NCI-H2171 (cell line): Measurements from ENCODE around the gene SAPCD1.
"Not testable (repeated sequence)": the region's sequence is repeated elsewhere in the genome, so short reads cannot be mapped to it uniquely, and the experiment has no call there.

Experiments
- DNase-seq: peaks from one replicate; lab custom pipeline; 2025; lab: John Stamatoyannopoulos, UW

SAPCD1 gene

DNA sequence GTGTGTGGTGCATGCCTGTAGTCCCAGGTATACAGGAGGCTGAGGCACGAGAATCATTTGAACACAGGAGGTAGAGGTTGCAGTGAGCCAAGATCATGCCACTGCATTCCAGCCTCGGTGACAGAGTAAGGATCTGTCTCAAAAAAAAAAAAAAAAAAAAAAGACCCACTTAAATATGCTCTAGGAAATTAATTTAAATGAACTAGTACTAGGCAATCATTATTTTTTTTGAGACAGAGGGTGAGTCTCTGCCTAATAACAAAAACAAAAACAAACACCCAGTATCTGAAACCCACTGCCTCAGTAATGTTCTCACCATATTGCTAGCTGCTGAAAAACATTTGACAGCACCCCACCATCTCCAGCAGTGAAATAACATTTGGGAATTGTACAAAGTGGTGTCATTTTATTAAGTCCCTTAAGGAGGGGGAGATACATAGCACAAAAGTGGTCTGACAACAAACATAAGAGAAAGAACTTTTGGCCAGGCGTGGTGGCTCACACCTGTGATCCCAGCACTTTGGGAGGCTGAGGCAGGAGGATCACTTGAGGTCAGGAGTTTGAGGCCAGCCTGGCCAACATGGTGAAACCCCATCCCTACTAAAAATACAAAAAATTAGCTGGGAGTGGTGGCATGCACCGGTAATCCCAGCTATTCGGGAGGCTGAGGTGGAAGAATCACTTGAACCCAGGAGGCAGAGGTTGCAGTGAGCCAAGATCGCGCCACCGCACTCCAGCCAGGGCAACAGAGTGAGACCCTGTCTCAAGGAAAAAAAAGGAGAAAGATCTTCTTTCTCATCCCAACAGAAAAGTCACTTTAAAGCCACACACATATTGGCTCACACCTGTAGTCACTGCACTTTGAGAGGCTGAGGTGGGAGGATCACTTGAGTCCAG lies 38.8 kb downstream of the SAPCD1 start:
- DNase-seq, result not testable (repeated sequence)

DNA sequence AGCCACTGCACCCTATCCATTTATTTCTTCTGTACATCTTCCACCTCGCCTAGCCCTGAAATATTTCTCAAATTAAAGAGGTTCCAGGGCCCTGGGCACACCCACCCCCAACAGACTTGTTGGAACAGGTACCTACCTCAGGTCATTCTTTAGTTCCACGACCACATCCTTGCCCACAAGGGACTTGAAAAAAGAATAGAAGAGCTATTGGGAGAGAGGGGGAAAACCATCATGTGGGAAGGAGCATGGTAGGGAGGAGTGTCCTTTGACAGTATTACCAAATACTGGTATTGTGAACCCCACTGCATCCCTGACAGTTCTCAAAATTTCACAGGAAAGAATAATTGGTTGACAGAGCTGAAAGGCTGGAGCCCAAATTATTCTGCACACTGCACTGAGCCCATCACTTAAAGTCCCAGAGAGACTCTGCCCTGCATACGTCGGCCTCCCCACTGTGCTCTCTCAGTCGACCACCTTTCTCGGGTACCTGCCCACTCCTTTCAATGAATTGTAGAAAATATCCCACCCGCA lies 43.5 kb downstream of the SAPCD1 start:
- no peak for DNase-seq

DNA sequence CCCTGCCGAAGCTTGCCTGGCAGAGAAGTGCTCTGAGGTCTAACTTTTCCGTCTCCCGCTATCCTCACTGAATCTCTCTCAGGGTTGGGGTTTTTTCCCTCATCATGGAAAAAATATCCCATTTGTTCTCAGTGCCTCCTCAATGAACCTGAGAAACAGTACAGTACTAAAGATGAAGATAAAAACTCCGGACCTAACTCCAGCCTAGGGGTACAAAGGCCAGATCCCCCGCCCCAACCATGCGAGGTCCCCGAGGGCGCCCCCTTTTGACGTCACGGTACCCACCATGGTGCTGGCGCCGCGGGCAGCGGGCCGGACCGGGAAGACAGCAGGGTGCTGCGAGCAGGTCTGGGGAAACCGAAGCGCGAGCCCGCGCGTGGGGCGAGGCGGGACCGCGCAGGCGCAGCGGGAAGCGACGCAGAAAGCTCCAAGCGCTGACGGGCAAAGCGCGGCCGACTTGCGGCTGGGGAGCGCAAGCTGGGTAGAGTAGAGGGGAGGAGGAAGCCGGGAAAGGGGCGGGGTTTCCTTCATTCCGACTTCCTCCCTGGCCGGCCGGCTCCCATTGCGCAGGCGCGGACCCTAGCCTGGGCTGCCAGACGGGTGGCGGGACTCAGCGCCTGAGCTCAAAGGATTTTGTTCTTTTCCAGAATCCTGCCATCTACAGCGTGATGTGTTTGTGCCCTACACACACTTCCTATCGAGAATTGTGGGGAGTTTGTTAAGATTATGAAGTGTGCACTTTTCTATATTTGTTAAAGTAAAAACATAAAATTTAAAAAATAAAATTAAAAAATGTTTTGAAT lies 44.2 kb downstream of the SAPCD1 start, which contains the start of gene LSM2:
Gene LSM2, minus strand, starts transcription at position 497 of the 803 bp plus-strand sequence. Its CDS starts 209 bp downstream, at position 288.
- DNase-seq, result peak; percentile 96

DNA sequence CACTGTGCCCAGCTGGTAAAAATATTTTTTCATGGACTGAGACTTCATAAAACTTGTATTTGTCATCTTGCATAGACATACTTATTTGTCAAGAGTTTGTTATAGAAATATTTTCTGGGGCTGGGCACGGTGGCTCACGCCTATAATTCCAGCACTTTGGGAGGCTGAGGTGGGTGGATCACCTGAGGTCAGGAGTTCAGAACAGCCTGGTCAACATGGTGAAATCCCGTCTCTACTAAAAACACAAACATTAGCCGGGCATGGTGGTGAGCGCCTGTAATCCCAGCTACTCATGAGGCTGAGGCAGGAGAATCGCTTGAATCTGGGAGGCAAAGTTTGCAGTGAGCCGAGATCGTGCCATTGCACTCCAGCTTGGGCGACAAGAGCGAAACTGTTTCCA lies 46.1 kb downstream of the SAPCD1 start:
- not testable (repeated sequence) for DNase-seq

DNA sequence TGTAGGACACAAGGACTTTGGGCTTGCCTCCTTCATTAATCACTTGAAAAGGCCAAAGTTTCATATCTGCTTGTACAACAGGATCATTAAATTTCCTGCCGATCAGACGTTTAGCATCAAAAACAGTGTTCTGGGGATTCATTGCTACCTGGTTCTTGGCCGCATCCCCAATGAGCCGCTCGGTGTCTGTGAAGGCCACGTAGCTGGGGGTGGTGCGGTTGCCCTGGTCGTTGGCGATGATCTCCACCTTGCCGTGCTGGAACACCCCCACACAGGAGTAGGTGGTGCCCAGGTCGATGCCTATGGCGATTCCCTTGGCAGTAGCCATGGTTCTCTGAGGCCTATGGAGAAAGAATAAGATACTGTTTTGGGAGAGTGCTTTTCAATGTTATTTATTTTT lies 49.2 kb downstream of the SAPCD1 start:
- DNase-seq, result no peak

DNA sequence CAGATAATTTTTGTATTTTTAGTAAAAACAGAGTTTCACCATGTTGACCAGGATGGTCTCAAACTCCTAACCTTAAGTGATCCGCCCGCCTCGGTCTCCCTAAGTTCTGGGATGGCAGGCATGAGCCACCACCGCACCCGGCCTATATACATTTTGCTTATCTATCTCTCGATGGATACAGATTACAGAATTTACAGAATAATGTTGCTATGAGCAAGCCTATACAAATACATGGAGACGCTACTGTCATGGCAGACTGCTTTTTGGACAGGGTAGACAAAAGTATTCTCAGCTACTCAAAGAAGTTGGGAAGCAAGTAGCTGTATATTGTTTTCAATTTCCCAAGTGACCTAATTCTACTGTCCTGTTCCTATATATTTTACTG lies 51.0 kb downstream of the SAPCD1 start:
- no peak for DNase-seq
